Hepatocyte (in vitro differentiated cells): ENCODE results near the gene VCAN. TPM values are rescaled to one million over a fixed set of nuclear protein-coding genes. Genes with fewer than 3 reads are reported as not detected.
A peak's percentile ranks its signal among the peaks of the same experiment; 100 is the strongest.

Experiments
- DNase-seq: peaks from one replicate; pipeline ENCODE4 v3.0.0-alpha.2; 2016; ENCODE audit warnings: low spot score
- H2AFZ ChIP-seq: fragments of 200-600 bp; sonication (generic); 2 replicates; pipeline ENCODE4 v1.6.0; 2016; ENCODE audit warnings: antibody characterized with exemption, mild to moderate bottlenecking
- H3K27ac ChIP-seq: fragments of 200-600 bp; sonication (generic); 2 replicates; pipeline ENCODE4 v1.5.1; 2016; ENCODE audit warnings: mild to moderate bottlenecking
- H3K27me3 ChIP-seq: fragments of 200-600 bp; sonication (generic); 2 replicates; pipeline ENCODE4 v1.6.1; 2016
- H3K36me3 ChIP-seq: fragments of 200-600 bp; sonication (generic); replicated peaks from 2 replicates; pipeline ENCODE4 v1.5.1; 2016; ENCODE audit warnings: low read depth; ENCODE audit not compliant: insufficient read depth
- H3K4me1 ChIP-seq: fragments of 200-600 bp; sonication (generic); 2 replicates; pipeline ENCODE4 v1.5.1; 2016; ENCODE audit warnings: mild to moderate bottlenecking, moderate library complexity; ENCODE audit not compliant: insufficient read depth
- H3K4me2 ChIP-seq: fragments of 200-600 bp; sonication (generic); 2 replicates; pipeline ENCODE4 v1.6.0; 2016
- H3K4me3 ChIP-seq: fragments of 200-600 bp; sonication (generic); 2 replicates; pipeline ENCODE4 v1.5.1; 2016; ENCODE audit warnings: mild to moderate bottlenecking
- H3K79me2 ChIP-seq: fragments of 200-600 bp; sonication (generic); 2 replicates; pipeline ENCODE4 v1.6.0; 2017; ENCODE audit warnings: mild to moderate bottlenecking
- H3K9me2 ChIP-seq: fragments of 200-600 bp; sonication (generic); replicated peaks from 2 replicates; pipeline ENCODE4 v1.6.0; 2017; ENCODE audit warnings: mild to moderate bottlenecking; ENCODE audit not compliant: insufficient read depth
- H3K9me3 ChIP-seq: fragments of 200-600 bp; sonication (generic); 2 replicates; pipeline ENCODE4 v1.5.1; 2016; ENCODE audit warnings: low read depth, mild to moderate bottlenecking
- H4K20me1 ChIP-seq: fragments of 200-600 bp; sonication (generic); 2 replicates; pipeline ENCODE4 v1.6.0; 2016; ENCODE audit warnings: mild to moderate bottlenecking; ENCODE audit not compliant: insufficient read depth, poor library complexity, severe bottlenecking
- CTCF ChIP-seq: fragments of 200-600 bp; sonication (generic); IDR thresholded peaks from 2 replicates; pipeline ENCODE4 v1.5.1; 2016; ENCODE audit warnings: antibody characterized with exemption, mild to moderate bottlenecking; ENCODE audit not compliant: poor library complexity
- EZH2 ChIP-seq: fragments of 200-600 bp; sonication (generic); IDR thresholded peaks from 2 replicates; pipeline ENCODE4 v1.6.1; 2016; ENCODE audit warnings: antibody characterized with exemption, mild to moderate bottlenecking, borderline replicate concordance
- EZH2phosphoT487 ChIP-seq: fragments of 200-600 bp; sonication (generic); IDR thresholded peaks from one replicate; pipeline ENCODE4 v1.6.1; 2018; ENCODE audit warnings: antibody characterized with exemption, mild to moderate bottlenecking, low read depth, moderate library complexity; ENCODE audit not compliant: unreplicated experiment, severe bottlenecking
- WGBS: methylation state at CpG from one replicate; pipeline ENCODE4 v1.1.6; 2016; ENCODE audit warnings: low lambda C conversion rate; ENCODE audit errors: missing lambda C conversion rate; 5-methylcytosine and 5-hydroxymethylcytosine counted together
- polyA plus RNA-seq: library from polyadenylated mRNA; unstranded; fragments of >200 nt; fragmentation: Nextera tagmentation; extraction: Ambion mirVana; gene quantifications from 2 replicates; pipeline ENCODE4 v1.2.1, GENCODE V29; 2016
- total RNA-seq: library from RNA; depleted of rRNA; stranded (reverse); fragments of >200 nt; gene quantifications from 2 replicates; pipeline ENCODE4 v1.2.3, GENCODE V29; 2014

Gene VCAN
- total and polyA plus RNA-seq, 2 experiments from 2014 or later, result 104 to 398 TPM

GRCh38 chr5:83492331-83492730 lies 20.8 kb downstream of the VCAN start:
- H3K9me2 ChIP-seq, result no peaks in the 10 kb centered on the region
- H3K4me2 ChIP-seq, result no peak overlapping the region
- no peak overlapping the region for H3K27ac ChIP-seq
- H4K20me1 ChIP-seq, result peaks cover 9% of the 10 kb centered on the region
- H3K4me3 ChIP-seq, result no peak overlapping the region
- no peak for DNase-seq
- no peaks in the 10 kb centered on the region for H3K27me3 ChIP-seq
- peaks cover 69% of the 10 kb centered on the region for H3K79me2 ChIP-seq
- no peaks in the 10 kb centered on the region for H3K9me3 ChIP-seq
- 88% methylated on average over 1 of the region's 1 CpG for WGBS
- TF ChIP-seq CTCF, result no peak
- no peak for TF ChIP-seq EZH2phosphoT487
- no peak for TF ChIP-seq EZH2
- peaks cover 28% of the 10 kb centered on the region for H3K4me1 ChIP-seq
- no peaks in the 10 kb centered on the region for H3K36me3 ChIP-seq
- no peak overlapping the region for H2AFZ ChIP-seq

- TF ChIP-seq EZH2phosphoT487 (no peak), CTCF (no peak), EZH2 (no peak)
- Histone ChIP-seq H3K79me2 (peaks cover 61% of the 10 kb centered on the region), H3K9me3 (no peaks in the 10 kb centered on the region), H3K9me2 (no peaks in the 10 kb centered on the region), H4K20me1 (peaks cover 3% of the 10 kb centered on the region), H3K4me1 (peaks cover 23% of the 10 kb centered on the region), H3K27ac (peak overlapping the region; percentile 52), H3K4me3 (no peak overlapping the region), H3K27me3 (no peaks in the 10 kb centered on the region), H3K4me2 (peak overlapping the region; percentile 3), H2AFZ (no peak overlapping the region), H3K36me3 (no peaks in the 10 kb centered on the region)
- DNase-seq, result no peak
- WGBS, result 82% methylated on average over 7 of the region's 7 CpGs
Observed at GRCh38 chr5:83493644-83494043, 22.1 kb downstream of the VCAN start.

GRCh38 chr5:83494087-83494620 lies 22.6 kb downstream of the VCAN start:
- peaks cover 2% of the 10 kb centered on the region for H4K20me1 ChIP-seq
- no peaks in the 10 kb centered on the region for H3K27me3 ChIP-seq
- peak overlapping the region; percentile 3 for H3K4me2 ChIP-seq
- H2AFZ ChIP-seq, result no peak overlapping the region
- H3K9me2 ChIP-seq, result no peaks in the 10 kb centered on the region
- no peak overlapping the region for H3K4me3 ChIP-seq
- peaks cover 59% of the 10 kb centered on the region for H3K79me2 ChIP-seq
- 65% methylated on average over 2 of the region's 2 CpGs for WGBS
- peak overlapping the region; percentile 52 for H3K27ac ChIP-seq
- H3K9me3 ChIP-seq, result no peaks in the 10 kb centered on the region
- TF ChIP-seq EZH2phosphoT487 (no peak), CTCF (no peak), EZH2 (no peak)
- no peaks in the 10 kb centered on the region for H3K36me3 ChIP-seq
- H3K4me1 ChIP-seq, result peaks cover 23% of the 10 kb centered on the region
- no peak for DNase-seq
